HG02938 (cell line): ENCODE data around the gene TRIML2.
"Not testable (repeated sequence)": the region's sequence is repeated elsewhere in the genome, so short reads cannot be mapped to it uniquely, and the experiment has no call there.

ENCODE experiments used
- ATAC-seq: cut with Tn5 transposase; IDR thresholded peaks from one replicate; pipeline ENCODE4 v1.9.1; 2021; ENCODE audit warnings: mild to moderate bottlenecking, moderate library complexity; ENCODE audit not compliant: unreplicated experiment

TRIML2 gene

DNA sequence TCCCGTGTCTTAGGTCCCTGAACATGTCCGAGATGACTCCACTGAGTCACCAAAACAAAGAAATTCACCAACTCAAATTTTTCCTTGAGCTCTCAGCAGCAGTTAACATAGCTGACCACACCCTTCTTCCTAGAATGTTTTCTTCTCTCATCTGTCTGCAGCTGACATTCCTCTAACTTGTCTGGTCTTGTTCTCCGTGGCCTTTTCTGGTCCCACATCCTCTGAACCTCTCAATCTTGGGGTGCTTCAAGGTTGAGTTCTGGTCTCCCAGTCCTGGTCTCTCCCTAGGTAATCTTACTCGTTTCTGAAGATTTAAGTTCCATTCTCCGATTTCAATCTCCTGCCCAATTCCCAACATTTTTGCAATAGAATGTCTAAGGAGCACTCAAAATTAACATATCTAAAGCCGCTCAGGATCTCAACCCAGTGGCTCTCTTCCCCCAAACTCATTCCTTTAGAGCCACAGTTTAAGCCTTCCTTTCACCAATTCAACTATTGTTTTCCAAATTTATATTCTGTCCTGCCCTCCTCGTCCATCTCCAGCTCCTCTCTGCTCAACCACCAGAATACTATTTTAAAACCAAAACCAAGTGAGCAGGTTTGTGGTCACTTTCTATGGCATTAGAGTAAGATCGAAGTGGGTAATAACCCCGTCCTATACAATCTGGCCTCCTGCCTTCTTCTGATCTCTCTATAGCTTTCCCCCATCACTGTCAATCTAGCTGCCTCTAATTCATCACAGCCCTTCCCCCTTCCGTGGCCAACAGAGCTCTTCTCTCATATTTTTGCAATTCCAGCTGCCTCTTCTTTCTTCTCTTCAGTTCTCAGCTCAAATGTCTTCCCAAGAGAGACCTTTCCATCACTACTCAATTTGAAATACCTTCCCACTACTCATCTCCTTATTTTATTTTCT is 1.2 kb downstream of the TRIML2 start:
- ATAC-seq: no peak

DNA sequence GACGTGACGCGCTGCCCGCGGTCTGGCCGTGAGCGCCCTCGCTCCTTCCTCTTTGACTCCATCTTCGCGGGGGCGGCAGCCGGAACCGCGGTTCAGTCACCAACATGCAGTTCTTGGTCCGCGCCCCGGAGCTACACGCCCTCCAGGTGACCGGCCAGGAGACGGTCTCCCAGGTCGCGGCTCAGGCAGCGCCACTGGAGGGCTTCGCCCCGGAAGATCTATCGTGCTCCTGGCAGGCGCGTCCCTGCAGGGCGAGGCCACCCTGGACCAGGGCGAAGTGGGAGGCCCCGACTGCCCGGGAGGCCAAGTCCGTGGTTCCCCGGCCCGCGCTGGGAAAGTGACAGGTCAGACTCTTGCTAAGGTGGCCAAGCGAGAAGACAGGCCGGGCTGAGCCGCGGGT is 2.9 kb downstream of the TRIML2 start:
- no peak for ATAC-seq

DNA sequence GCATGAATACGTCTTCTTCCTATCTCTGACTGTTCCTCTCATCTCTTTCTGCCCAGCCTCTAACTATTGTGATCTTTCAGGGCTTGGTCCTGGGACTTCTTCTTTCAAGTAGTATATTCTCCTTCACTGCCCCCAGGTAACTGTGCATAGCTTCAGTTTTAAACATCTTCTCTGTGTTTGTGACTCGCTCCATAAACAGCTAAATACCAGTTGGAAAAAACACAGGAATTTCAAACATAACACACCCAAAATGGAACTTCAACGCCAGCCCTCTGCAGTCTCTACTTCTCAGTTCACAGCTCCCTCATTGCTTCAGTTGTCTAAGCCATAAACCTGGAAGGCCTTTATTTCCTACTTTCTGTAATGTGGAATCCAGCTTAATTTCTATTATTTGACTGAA is 16.6 kb downstream of the TRIML2 start:
- no peak for ATAC-seq

DNA sequence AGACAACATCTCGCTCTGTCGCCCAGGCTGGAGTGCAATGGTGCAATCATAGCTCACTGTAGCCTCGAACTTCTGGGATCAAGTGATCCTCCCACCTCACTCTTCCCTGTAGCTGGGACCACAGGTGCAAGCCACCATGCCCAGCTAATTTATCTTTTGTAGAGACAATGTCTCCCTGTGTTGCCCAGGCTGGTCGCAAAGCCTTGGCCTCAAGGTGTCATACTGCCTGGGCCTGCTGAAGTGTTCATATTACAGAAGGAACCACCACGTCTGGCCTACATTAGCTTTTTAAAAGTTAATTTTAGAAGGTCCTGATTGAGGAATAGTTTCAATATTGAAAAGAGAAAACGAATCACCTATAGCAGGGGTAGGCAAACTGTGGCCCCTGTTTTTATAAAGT is 22.5 kb downstream of the TRIML2 start:
- no peak for ATAC-seq

DNA sequence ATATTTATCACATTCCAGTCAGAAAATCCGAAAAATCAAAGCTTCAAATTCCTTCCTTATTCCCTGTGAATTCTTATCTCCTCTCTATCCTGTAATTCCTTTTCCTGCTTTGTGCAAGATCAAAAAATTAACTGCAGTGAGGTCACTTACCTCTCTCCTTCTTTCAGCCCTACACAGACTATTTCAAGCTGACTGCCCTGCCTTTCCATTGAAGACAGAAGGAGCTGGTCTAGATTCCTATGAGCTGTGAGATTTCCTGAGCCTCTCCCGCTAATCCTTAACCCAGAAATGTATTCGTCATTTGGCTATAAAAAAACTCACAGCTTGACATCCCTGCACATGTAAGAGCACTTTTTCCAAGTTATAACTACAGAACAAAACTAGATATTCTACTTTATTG is 26.6 kb downstream of the TRIML2 start:
- no peak for ATAC-seq

DNA sequence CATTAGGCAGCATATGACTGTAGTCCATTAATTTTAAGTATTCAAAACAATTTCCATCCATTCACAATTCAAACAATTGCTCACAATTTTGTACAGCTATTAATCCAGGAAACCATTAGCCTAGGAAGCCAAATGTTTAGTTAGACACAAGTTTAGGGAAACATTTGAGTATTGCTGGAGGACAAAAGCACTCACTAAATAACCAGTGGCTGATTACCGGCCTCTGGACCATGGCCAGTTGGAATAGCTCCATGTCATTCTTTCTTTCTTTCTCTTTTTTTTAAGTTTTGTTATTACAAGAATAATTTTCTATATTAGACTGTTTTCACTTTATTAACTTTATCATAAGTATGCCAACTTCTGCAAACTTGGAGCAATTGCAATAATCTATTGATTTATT is 31.3 kb downstream of the TRIML2 start:
- no peak for ATAC-seq

DNA sequence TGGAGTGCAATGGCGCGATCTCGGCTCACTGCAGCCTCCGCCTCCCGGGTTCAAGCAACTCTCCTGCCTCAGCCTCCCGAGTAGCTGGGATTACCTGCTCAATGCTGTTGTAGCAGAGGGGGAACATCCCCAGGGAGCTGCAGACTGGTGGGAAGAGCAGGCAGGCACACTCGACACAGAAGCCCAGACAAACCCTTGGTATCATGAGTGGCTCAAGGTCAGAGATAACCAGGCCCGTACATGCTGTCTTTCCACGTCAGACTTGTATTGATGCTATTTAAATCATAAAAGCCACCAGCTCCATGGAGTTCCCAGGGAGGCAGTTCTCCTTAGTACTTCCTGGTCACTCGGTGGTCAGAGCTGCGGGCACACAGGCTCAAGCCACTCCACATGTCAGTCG is 33.2 kb downstream of the TRIML2 start:
- ATAC-seq: no peak

DNA sequence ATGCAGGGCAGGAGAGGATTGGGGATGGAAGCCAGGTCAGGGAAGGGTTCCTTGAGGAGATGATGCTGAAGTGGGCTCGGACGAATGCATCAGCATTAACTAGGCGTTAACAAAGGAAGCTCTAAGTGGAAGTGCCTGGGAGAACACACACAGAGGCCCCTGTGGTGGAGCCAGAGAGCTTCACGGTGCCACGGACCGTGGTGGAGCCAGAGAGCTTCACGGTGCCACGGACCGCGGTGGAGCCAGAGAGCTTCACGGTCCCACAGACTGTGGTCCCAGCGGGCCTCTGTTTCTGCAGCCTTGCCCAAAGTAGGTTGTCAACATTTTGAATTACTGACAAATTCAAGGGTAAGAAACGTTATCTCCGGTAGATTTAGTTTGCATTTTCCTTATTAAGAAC is 48.3 kb downstream of the TRIML2 start:
- ATAC-seq: no peak

DNA sequence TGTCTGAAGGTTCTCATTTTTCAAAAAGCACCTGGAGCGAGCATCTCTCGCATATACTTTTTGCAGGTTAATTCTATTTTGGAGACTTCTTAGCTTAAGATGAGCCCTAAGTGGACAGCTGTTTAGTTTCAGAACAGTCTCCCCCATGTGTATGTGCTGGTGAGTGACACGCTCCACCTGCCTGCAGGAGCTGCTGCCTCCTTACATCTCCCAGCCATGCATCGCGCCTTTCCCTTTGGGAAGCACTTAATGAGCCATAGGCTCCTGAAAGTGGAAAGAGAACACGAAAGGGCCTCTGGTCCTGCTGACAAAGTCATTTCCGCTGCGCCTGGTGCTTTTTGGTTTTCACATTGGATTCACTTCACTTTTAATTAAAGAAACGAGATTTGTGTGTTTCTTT is 56.1 kb downstream of the TRIML2 start:
- no peak for ATAC-seq

DNA sequence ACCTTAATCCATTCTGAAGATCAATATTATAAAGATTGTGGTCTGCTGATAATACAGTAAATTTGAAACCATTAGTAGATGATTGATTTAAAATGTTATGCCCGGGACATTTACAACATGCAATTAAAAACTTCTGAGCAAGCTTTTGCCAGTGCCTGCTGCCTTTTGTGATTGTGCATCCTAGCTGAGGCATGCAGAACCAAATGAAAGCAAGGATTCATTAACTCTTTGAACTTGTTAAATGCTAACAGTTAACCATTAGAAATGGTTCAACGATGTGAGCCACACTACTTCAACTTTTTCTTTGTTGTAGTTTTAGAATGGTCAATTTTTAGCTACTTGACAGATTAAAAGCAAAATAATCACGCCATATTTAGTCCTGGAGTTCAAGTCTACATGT is 62.7 kb downstream of the TRIML2 start:
- ATAC-seq: no peak

DNA sequence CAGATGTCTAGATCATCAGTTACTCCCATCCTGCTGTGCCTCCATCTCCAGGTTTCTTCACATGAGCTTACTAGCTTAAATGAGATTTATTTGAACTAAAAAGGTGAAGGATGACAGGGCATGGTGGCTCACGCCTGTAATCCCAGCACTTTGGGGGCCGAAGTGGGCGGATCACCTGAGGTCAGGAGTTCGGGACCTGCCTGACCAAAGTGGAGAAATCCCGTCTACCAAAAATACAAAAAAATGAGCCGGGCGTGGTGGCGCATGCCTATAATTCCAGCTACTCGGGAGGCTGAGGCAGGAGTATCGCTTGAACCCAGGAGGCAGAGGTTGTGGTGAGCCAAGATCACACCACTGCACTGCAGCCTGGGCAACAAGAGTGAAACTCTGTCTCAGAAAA is 63.9 kb downstream of the TRIML2 start:
- not testable (repeated sequence) for ATAC-seq

DNA sequence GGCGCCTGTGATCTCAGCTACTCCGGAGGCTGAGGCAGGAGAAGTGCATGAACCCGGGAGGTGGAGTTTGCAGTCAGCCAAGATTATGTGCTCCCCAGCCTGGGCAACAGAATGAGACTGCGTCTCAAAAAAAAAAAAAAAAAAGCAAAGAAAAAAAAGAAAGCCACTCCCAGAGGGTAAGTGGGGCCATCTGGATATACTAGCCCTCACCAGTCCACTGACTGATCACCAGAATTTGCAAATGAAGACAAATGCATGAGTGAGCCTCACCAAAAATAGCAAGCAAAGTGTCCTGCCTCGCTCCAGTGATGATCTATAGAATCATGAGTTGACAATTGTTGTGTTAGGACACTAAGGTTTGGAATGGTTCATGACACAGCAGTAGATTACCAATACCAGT is 66.2 kb downstream of the TRIML2 start:
- no peak for ATAC-seq

DNA sequence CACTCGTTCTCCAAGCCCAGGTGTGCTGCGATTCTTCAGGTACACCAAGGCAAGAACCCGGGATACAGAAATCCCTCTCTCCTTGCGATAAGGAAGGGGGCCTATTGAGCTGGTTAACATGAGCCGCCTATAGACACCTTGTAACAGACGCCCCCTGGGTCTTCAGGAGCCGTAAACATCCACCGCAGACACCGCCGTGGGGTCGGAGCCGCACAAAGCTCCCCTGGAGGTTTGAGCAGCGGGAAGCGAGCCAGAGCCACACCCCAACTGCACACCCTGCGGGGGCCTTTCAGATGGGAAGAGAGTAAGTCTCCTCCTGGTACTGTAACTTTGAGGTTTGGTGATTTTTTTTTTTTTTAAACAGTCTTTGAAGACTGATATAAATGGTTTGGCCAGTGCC is 67.2 kb downstream of the TRIML2 start:
- ATAC-seq: no peak

DNA sequence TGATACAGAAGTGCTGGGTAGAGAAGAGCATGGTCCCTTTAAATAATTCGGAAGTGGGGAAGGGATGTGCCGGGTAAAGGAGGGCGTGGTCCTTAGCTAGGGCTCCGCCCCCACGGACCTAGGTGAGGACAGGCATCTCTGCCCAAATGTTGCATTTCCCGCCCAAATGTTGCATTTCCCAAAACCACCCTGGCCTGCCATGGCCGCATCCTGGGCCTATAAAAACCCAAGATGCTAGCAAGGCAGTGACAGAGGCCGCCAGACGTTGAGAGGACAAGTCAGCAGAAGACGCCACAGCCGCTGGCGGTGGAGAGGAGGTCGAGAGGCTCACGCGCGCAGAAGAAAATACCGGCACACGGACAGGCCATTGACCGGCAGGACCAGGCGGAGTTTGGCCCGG is 67.7 kb downstream of the TRIML2 start:
- no peak for ATAC-seq
